Type B pancreatic cell (in vitro differentiated cells): ENCODE measurements around the gene ATG2A. TPM values are rescaled to one million over a fixed set of nuclear protein-coding genes. Genes with fewer than 3 reads are reported as not detected.
A peak's percentile ranks its signal among the peaks of the same experiment; 100 is the strongest.

Experiments
- DNase-seq: peaks from one replicate; pipeline ENCODE4 v3.0.0; 2021; ENCODE audit warnings: mixed read lengths; ENCODE audit not compliant: unreplicated experiment; ENCODE audit errors: extremely low spot score
- H3K27ac Mint-ChIP-seq: 2 replicates; pipeline ENCODE4 v1.8.0; 2021; ENCODE audit warnings: mild to moderate bottlenecking, mixed read lengths
- H3K27me3 Mint-ChIP-seq: 2 replicates; pipeline ENCODE4 v1.8.0; 2021; ENCODE audit warnings: mixed read lengths
- H3K36me3 Mint-ChIP-seq: 2 replicates; pipeline ENCODE4 v1.8.0; 2021; ENCODE audit warnings: mixed read lengths
- H3K4me1 Mint-ChIP-seq: one replicate; pipeline ENCODE4 v1.8.0; 2021; ENCODE audit warnings: mixed read lengths; ENCODE audit not compliant: unreplicated experiment
- H3K4me3 Mint-ChIP-seq: 2 replicates; pipeline ENCODE4 v1.8.0; 2021; ENCODE audit warnings: mild to moderate bottlenecking, mixed read lengths
- H3K9me3 Mint-ChIP-seq: 2 replicates; pipeline ENCODE4 v1.8.0; 2021; ENCODE audit warnings: mixed read lengths
- total RNA-seq: library from RNA; stranded (reverse); gene quantifications from 2 replicates; pipeline ENCODE4 v1.2.1, GENCODE V29; 2021; ENCODE audit warnings: low replicate concordance
- TF ChIP-seq, protein P1 (sequence below): fragments of 200-600 bp; sonication (generic); conservative IDR thresholded peaks from 2 replicates; pipeline ENCODE4 v1.5.0; 2021; ENCODE audit warnings: antibody characterized with exemption, mild to moderate bottlenecking

Gene ATG2A
- total RNA-seq, 1 donor from 2014 or later, result 30.8 TPM

DNA sequence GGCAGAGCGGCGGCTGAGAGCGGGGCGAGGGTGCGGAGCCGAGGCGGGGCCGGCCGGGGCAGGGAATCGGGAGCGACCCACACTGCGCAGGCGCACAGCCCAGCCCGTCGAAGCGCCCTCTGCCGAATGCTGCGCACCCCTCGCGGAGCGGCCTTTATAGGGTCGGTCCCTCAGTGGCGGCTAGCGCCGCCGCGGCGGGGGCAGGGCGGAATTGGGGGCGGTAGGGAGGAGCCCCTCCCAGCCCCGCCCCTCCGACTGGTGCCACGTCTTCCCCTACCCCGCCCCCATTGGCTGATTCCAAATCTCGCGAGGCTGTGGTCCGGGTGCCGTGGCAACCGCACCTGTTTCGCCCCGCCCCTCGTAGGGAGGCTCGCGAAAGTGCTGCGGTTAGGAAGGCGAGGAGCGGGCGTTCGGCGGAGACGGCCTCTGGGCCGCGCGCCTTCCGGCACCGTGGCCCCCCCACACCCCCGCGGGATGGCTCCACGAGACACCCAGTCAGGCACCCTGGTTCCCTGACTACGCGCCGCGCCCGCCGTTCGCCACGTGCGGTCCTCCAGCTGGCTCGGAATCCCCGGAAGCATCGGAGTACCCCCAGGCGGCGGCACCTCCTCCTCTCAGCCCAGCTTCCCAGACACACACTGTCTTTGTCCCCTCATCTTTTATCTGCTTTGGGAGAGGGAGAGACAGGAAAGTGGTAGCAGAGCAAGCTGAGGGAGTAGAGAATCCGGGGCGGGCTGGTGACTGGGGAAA, 38.3 kb downstream of the ATG2A start, which contains the start of gene EHD1:
Gene EHD1, minus strand, starts transcription at position 128 of the 750 bp plus-strand sequence. CDS start 157 bp downstream, outside the sequence.
- Mint-ChIP-seq H3K36me3 (peaks cover 8% of the 10 kb centered on the region), H3K9me3 (no peaks in the 10 kb centered on the region), H3K4me3 (peak within 1 kb of the TSS; percentile 99), H3K27ac (peak within 1 kb of the TSS; percentile 99), H3K27me3 (no peaks in the 10 kb centered on the region), H3K4me1 (peaks cover 35% of the 10 kb centered on the region)
- TF ChIP-seq, protein P1, sequence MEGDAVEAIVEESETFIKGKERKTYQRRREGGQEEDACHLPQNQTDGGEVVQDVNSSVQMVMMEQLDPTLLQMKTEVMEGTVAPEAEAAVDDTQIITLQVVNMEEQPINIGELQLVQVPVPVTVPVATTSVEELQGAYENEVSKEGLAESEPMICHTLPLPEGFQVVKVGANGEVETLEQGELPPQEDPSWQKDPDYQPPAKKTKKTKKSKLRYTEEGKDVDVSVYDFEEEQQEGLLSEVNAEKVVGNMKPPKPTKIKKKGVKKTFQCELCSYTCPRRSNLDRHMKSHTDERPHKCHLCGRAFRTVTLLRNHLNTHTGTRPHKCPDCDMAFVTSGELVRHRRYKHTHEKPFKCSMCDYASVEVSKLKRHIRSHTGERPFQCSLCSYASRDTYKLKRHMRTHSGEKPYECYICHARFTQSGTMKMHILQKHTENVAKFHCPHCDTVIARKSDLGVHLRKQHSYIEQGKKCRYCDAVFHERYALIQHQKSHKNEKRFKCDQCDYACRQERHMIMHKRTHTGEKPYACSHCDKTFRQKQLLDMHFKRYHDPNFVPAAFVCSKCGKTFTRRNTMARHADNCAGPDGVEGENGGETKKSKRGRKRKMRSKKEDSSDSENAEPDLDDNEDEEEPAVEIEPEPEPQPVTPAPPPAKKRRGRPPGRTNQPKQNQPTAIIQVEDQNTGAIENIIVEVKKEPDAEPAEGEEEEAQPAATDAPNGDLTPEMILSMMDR, result peak; percentile 51
- peak; percentile 99 for DNase-seq

DNA sequence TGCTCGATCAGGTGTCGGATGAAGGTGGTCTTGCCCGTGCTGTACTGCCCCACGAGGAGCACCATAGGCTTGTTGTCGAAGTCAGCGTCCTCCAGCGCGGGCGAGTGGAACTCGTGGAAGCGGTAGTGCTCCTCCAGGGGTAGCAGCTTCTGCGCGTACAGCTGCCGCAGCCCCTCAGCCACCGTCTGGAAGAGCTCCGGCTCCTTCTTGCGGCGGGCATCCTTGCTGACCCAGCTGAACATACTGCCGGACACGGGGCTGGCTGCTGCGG, 38.9 kb downstream of the ATG2A start:
- H3K27ac Mint-ChIP-seq, result peak overlapping the region; percentile 99
- H3K36me3 Mint-ChIP-seq, result peaks cover 8% of the 10 kb centered on the region
- no peaks in the 10 kb centered on the region for H3K27me3 Mint-ChIP-seq
- H3K9me3 Mint-ChIP-seq, result no peaks in the 10 kb centered on the region
- TF ChIP-seq, protein P1, result no peak
- peak overlapping the region; percentile 99 for H3K4me3 Mint-ChIP-seq
- peaks cover 35% of the 10 kb centered on the region for H3K4me1 Mint-ChIP-seq
- DNase-seq, result no peak

DNA sequence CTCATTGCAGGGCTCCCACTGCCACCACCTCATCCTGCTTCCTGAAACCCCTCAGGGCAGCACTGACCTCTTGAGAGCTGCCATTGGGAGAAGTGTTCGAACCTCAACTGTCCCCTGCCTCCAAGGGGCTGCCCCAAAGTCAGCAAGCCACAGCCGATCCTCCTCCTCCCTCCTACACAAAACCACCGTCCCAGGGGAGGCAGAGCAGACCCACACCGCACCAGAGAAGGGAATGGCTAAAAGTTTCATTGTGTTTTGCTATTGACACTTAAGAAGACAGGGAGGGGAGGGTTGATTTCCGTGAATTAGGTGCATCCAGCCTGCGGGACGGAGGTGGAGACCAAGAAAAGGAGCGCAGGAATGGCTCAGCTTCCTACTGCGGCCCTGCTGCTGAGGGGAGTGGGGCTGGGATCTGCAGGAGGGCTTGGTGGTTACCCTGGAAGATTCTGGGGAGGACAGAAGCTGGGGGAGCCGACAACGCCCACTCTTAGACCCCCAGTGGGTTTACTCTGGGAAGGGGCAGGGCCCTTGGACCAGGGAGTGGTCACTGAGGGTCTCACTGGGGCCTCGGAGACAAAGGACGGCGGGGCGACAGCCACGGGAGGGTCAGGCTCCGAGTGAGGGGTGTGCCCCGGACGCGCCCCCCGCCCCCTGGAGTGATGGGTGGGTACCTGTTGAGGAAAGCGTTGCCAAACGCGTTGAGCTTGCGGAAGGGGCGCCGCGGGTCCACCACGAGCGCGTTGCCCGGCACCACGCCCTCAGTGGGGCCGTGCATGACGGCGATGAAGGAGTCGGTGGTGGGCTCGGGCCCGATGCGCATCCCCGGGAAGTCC, 39.4 kb downstream of the ATG2A start:
- peaks cover 40% of the 10 kb centered on the region for H3K4me1 Mint-ChIP-seq
- peaks cover 12% of the 10 kb centered on the region for H3K36me3 Mint-ChIP-seq
- peak overlapping the region; percentile 99 for H3K4me3 Mint-ChIP-seq
- no peaks in the 10 kb centered on the region for H3K27me3 Mint-ChIP-seq
- H3K27ac Mint-ChIP-seq, result peak overlapping the region; percentile 99
- DNase-seq, result no peak
- TF ChIP-seq, protein P1, result no peak
- H3K9me3 Mint-ChIP-seq, result no peaks in the 10 kb centered on the region

DNA sequence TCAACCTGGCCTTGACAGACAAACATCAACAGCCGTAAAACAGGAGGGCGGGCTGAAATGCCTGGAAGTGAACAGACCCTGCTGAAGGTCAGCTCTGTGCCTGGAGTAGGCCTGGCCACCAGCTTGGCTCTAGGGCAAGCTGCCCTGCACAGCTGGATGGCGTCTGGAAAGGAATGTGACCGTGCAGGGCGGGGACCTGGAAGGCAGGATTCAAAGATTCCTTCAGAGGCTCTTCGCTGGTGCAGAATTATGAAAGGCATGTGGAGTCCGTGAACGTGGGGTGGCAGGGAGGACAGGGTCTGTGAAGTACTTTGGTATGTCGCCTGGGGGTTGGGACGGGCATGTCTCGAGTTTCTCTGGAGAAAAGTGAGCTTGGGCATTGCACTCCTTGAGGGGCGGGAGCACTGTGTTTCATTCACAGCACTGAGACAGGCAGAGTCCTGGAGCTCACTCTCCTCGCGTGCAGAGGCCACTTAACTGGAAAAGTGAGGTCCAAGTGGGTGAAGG, 40.1 kb downstream of the ATG2A start:
- peaks cover 12% of the 10 kb centered on the region for H3K36me3 Mint-ChIP-seq
- no peaks in the 10 kb centered on the region for H3K27me3 Mint-ChIP-seq
- DNase-seq, result no peak
- no peaks in the 10 kb centered on the region for H3K9me3 Mint-ChIP-seq
- H3K27ac Mint-ChIP-seq, result peak overlapping the region; percentile 99
- H3K4me1 Mint-ChIP-seq, result peaks cover 40% of the 10 kb centered on the region
- TF ChIP-seq, protein P1, result no peak
- H3K4me3 Mint-ChIP-seq, result peak overlapping the region; percentile 99

DNA sequence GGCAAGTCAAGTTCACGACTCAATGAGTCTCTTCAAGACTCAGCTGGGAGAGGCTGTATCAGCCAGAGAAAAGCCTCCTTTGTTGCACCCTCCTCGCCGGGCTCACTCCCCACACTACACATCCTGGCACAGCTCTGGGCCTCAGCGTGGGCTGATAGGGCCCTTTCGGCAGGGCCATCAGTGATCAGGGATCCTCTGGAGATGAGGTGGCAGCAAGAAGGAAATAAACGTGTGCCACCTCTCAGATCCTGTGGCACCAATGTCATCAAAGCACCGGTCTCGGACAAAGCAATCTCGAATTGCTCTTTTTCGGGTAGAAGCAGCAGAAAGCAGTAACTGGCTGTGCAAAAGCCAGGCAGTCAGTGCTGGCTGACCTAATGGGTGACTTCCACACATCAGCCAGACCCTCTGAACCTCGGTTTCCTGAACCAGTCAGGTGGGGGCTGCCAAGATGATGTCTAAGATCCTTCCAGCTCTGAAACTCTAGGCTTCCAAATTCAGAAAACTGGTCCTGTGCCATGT, 40.7 kb downstream of the ATG2A start:
- Mint-ChIP-seq H3K27me3 (no peaks in the 10 kb centered on the region), H3K4me3 (peak overlapping the region; percentile 99), H3K4me1 (peaks cover 38% of the 10 kb centered on the region), H3K36me3 (peaks cover 12% of the 10 kb centered on the region), H3K27ac (peak overlapping the region; percentile 99), H3K9me3 (no peaks in the 10 kb centered on the region)
- no peak for DNase-seq
- TF ChIP-seq, protein P1, result no peak
